Measurements from ENCODE around the gene THUMPD2. TPM values are rescaled to one million over a fixed set of nuclear protein-coding genes. Genes with fewer than 3 reads are reported as not detected.

THUMPD2 gene
- total RNA-seq, 1 experiment from 2014 or later: 14.8 TPM

DNA sequence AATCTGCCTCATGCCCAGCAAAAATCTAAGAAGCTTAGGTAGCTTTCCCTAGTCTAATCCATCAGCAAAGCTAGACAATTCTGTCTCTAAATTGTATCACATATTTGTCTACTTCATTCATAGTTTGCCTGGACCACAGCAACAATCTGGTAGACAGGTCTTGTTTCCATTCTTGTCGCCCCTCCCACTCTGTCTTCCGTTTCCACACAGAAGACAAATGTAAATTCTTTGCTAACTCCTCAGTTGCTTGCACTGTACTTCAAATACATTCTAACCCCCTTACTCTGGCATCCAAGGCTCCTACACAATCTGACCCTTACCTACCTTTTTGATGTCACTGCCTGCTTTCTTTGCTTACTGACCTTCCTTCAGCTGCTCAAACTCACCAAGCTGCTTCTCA lies 40.1 kb downstream of the THUMPD2 start:
- no peak for DNase-seq (ENCODE audit: low spot score)
- Histone ChIP-seq H3K4me3 (ENCODE audit: low read depth, low read length, poor library complexity, severe bottlenecking) (no peak overlapping the region), H3K27ac (ENCODE audit: low read depth, low read length, poor library complexity, severe bottlenecking) (no peak overlapping the region), H3K27me3 (replicated peaks; ENCODE audit: insufficient read depth, low read depth, low read length, poor library complexity) (no peaks in the 10 kb centered on the region), H3K9me3 (ENCODE audit: low read depth, low read length, poor library complexity, severe bottlenecking) (no peaks in the 10 kb centered on the region), H3K36me3 (ENCODE audit: insufficient read depth, low read length, poor library complexity, severe bottlenecking) (peaks cover 18% of the 10 kb centered on the region), H3K4me1 (ENCODE audit: insufficient read depth, low read length, poor library complexity, severe bottlenecking) (peaks cover 36% of the 10 kb centered on the region)
- POLR2A ChIA-PET (ENCODE audit: low non-redundant PET): no interaction called here
- CTCF ChIA-PET: no interaction called here
- intact Hi-C loops (cut with micrococcal nuclease; ENCODE audit: unreplicated experiment): loop anchor here (10.0 kb wide), 1 partner anchor 684 kb away; no protein-coding TSS in a partner anchor
- TF ChIP-seq, protein P1, sequence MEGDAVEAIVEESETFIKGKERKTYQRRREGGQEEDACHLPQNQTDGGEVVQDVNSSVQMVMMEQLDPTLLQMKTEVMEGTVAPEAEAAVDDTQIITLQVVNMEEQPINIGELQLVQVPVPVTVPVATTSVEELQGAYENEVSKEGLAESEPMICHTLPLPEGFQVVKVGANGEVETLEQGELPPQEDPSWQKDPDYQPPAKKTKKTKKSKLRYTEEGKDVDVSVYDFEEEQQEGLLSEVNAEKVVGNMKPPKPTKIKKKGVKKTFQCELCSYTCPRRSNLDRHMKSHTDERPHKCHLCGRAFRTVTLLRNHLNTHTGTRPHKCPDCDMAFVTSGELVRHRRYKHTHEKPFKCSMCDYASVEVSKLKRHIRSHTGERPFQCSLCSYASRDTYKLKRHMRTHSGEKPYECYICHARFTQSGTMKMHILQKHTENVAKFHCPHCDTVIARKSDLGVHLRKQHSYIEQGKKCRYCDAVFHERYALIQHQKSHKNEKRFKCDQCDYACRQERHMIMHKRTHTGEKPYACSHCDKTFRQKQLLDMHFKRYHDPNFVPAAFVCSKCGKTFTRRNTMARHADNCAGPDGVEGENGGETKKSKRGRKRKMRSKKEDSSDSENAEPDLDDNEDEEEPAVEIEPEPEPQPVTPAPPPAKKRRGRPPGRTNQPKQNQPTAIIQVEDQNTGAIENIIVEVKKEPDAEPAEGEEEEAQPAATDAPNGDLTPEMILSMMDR (conservative IDR thresholded peaks at IDR 0.05; ENCODE audit: low read depth, low read length): no peak
- TF ChIP-seq EZH2 (IDR thresholded peaks at IDR 0.05; ENCODE audit: borderline replicate concordance, low read depth, low read length, poor library complexity, severe bottlenecking): no peak
- BruUV-seq (replicated peaks): no TSS peak

DNA sequence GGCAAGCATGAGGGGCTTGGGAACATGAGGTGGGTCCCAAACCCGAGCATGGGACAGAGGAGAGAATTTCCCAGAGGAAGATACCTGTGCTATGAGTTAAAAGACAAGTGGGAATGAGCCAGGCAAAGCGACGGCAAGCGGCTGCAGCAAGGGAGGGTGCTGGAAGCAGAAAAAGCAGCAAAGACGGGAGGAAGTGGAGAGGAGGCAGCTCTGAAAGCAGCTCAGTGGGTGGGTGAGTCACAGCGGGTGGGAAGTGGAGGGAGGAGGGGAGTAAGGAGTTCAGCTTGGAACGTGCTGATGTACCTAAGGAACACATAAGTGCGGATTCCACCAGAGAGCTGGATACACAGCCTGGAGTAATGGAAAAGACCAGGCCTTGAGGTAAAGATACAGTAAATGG lies 41.4 kb downstream of the THUMPD2 start:
- intact Hi-C loops (cut with micrococcal nuclease; ENCODE audit: unreplicated experiment): loop anchor here (10.0 kb wide), 1 partner anchor 683 kb away; no protein-coding TSS in a partner anchor
- peaks cover 38% of the 10 kb centered on the region for H3K4me1 ChIP-seq (ENCODE audit: insufficient read depth, low read length, poor library complexity, severe bottlenecking)
- CTCF ChIA-PET: interaction anchor here (0.5 kb wide), 1 partner anchor 19 kb away, joined by 3 read pairs; no protein-coding TSS in a partner anchor
- POLR2A ChIA-PET (ENCODE audit: low non-redundant PET): no interaction called here
- peak; percentile 81 for DNase-seq (ENCODE audit: low spot score)
- peaks cover 18% of the 10 kb centered on the region for H3K36me3 ChIP-seq (ENCODE audit: insufficient read depth, low read length, poor library complexity, severe bottlenecking)
- H3K9me3 ChIP-seq (ENCODE audit: low read depth, low read length, poor library complexity, severe bottlenecking): no peaks in the 10 kb centered on the region
- peak overlapping the region; percentile 12 for H3K27ac ChIP-seq (ENCODE audit: low read depth, low read length, poor library complexity, severe bottlenecking)
- H3K4me3 ChIP-seq (ENCODE audit: low read depth, low read length, poor library complexity, severe bottlenecking): no peak overlapping the region
- no peak for TF ChIP-seq EZH2 (IDR thresholded peaks at IDR 0.05; ENCODE audit: borderline replicate concordance, low read depth, low read length, poor library complexity, severe bottlenecking)
- TF ChIP-seq, protein P1 (conservative IDR thresholded peaks at IDR 0.05; ENCODE audit: low read depth, low read length): no peak
- no peaks in the 10 kb centered on the region for H3K27me3 ChIP-seq (replicated peaks; ENCODE audit: insufficient read depth, low read depth, low read length, poor library complexity)
- no TSS peak for BruUV-seq (replicated peaks)

DNA sequence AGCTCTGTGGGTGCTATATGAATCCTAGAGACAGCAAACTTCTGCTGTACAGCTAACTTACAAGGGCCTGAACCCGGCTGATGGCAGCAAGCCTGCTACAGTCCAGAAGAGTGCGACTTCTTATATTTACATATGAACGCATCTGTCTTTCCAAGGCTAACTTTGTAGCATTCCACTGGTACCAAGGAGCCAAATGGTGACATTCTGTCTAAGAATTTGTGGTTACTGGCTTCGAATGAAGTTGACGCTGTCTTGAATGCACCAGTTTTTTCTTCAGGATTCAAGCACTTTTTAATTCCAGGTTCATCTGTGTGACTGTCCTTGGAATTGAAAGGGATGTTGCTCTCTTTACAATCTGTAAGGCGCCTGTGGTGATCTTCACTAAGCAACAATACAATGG lies 42.4 kb downstream of the THUMPD2 start:
- Histone ChIP-seq H3K4me3 (ENCODE audit: low read depth, low read length, poor library complexity, severe bottlenecking) (no peak overlapping the region), H3K36me3 (ENCODE audit: insufficient read depth, low read length, poor library complexity, severe bottlenecking) (peaks cover 18% of the 10 kb centered on the region), H3K4me1 (ENCODE audit: insufficient read depth, low read length, poor library complexity, severe bottlenecking) (peaks cover 47% of the 10 kb centered on the region), H3K9me3 (ENCODE audit: low read depth, low read length, poor library complexity, severe bottlenecking) (no peaks in the 10 kb centered on the region), H3K27me3 (replicated peaks; ENCODE audit: insufficient read depth, low read depth, low read length, poor library complexity) (no peaks in the 10 kb centered on the region), H3K27ac (ENCODE audit: low read depth, low read length, poor library complexity, severe bottlenecking) (no peak overlapping the region)
- intact Hi-C loops (cut with micrococcal nuclease; ENCODE audit: unreplicated experiment): loop anchor here (10.0 kb wide), 1 partner anchor 682 kb away; no protein-coding TSS in a partner anchor
- no TSS peak for BruUV-seq (replicated peaks)
- POLR2A ChIA-PET (ENCODE audit: low non-redundant PET): no interaction called here
- TF ChIP-seq EZH2 (IDR thresholded peaks at IDR 0.05; ENCODE audit: borderline replicate concordance, low read depth, low read length, poor library complexity, severe bottlenecking): no peak
- TF ChIP-seq, protein P1 (conservative IDR thresholded peaks at IDR 0.05; ENCODE audit: low read depth, low read length): no peak
- no peak for DNase-seq (ENCODE audit: low spot score)
- CTCF ChIA-PET: no interaction called here

Measured in A673 (cell line).